Mucosa of rectum (tissue), 2 donors: ENCODE data around the gene ASH1L.
"Not testable (repeated sequence)": the region's sequence is repeated elsewhere in the genome, so short reads cannot be mapped to it uniquely, and the experiment has no call there.

Experiments
- H3K27ac ChIP-seq, 2 donors: one replicate each; pipeline ENCODE4 v1.7.0; 2013; ENCODE audit warnings: inconsistent platforms in 2 of 2, low read depth in 2 of 2, low read length in 2 of 2
- H3K27me3 ChIP-seq, 2 donors: one replicate each; pipeline ENCODE4 v1.7.0; 2013; ENCODE audit warnings: low read length in 2 of 2; ENCODE audit not compliant: control insufficient read depth in 2 of 2, insufficient read depth in 2 of 2
- H3K36me3 ChIP-seq, 2 donors: one replicate each; pipeline ENCODE4 v1.7.0; 2013; ENCODE audit warnings: low read length in 2 of 2; ENCODE audit not compliant: control insufficient read depth in 2 of 2, insufficient read depth in 2 of 2
- H3K4me1 ChIP-seq, 2 donors: one replicate each; pipeline ENCODE4 v1.7.0; 2013; ENCODE audit warnings: low read length in 2 of 2, mild to moderate bottlenecking in 1 of 2; ENCODE audit not compliant: control insufficient read depth in 2 of 2, insufficient read depth in 2 of 2
- H3K4me3 ChIP-seq, 2 donors: one replicate each; pipeline ENCODE4 v1.7.0; 2013; ENCODE audit warnings: low read length in 2 of 2
- H3K9ac ChIP-seq, 2 donors: one replicate each; pipeline ENCODE4 v1.7.0; 2013; ENCODE audit warnings: low read length in 2 of 2, low read depth in 1 of 2, mild to moderate bottlenecking in 1 of 2
- H3K9me3 ChIP-seq, 2 donors: one replicate each; pipeline ENCODE4 v1.7.0; 2013; ENCODE audit warnings: low read length in 2 of 2; ENCODE audit not compliant: control insufficient read depth in 2 of 2
- donor health status: healthy.
- donor health status: Normal muscosa, but diverticular disease.

The ASH1L gene

GRCh38 chr1:155454096-155454495 lies 108.5 kb downstream of the ASH1L start:
- H3K9ac ChIP-seq, result no peak overlapping the region
- no peak overlapping the region for H3K27ac ChIP-seq
- no peaks in the 10 kb centered on the region for H3K27me3 ChIP-seq
- no peaks in the 10 kb centered on the region for H3K4me1 ChIP-seq
- no peaks in the 10 kb centered on the region for H3K9me3 ChIP-seq
- H3K36me3 ChIP-seq, result peaks cover 11 to 21% of the 10 kb centered on the region in 2 donors
- no peak overlapping the region for H3K4me3 ChIP-seq

- peaks cover 11 to 22% of the 10 kb centered on the region in 2 donors for H3K36me3 ChIP-seq
Observed at GRCh38 chr1:155453141-155453540, 109.5 kb downstream of the ASH1L start.

GRCh38 chr1:155451199-155451598 lies 111.4 kb downstream of the ASH1L start:
- Histone ChIP-seq H3K27ac (no peak overlapping the region), H3K36me3 (peaks cover 3 to 19% of the 10 kb centered on the region in 2 donors), H3K4me1 (no peaks in the 10 kb centered on the region), H3K4me3 (no peak overlapping the region), H3K27me3 (no peaks in the 10 kb centered on the region), H3K9me3 (no peaks in the 10 kb centered on the region), H3K9ac (no peak overlapping the region)

More at GRCh38 chr1:155453141-155453540, 109.5 kb downstream of the ASH1L start:
- no peak overlapping the region for H3K9ac ChIP-seq
- no peaks in the 10 kb centered on the region for H3K4me1 ChIP-seq
- no peak overlapping the region for H3K4me3 ChIP-seq
- H3K27me3 ChIP-seq, result no peaks in the 10 kb centered on the region
- no peaks in the 10 kb centered on the region for H3K9me3 ChIP-seq
- no peak overlapping the region for H3K27ac ChIP-seq

- H3K9ac ChIP-seq, H3K27me3 ChIP-seq, H3K4me1 ChIP-seq, H3K4me3 ChIP-seq, H3K9me3 ChIP-seq, H3K27ac ChIP-seq: not testable (repeated sequence)
- peaks cover 13 to 14% of the 10 kb centered on the region in 2 donors for H3K36me3 ChIP-seq
Observed at GRCh38 chr1:155442431-155442830, 120.2 kb downstream of the ASH1L start.

GRCh38 chr1:155437405-155437804 lies 125.2 kb downstream of the ASH1L start:
- no peaks in the 10 kb centered on the region for H3K9me3 ChIP-seq
- no peaks in the 10 kb centered on the region for H3K4me1 ChIP-seq
- no peaks in the 10 kb centered on the region for H3K27me3 ChIP-seq
- H3K27ac ChIP-seq, result no peak overlapping the region
- no peak overlapping the region for H3K4me3 ChIP-seq
- H3K36me3 ChIP-seq, result peaks cover 18 to 26% of the 10 kb centered on the region in 2 donors
- no peak overlapping the region for H3K9ac ChIP-seq

- H3K9me3 ChIP-seq, H3K27ac ChIP-seq, H3K4me3 ChIP-seq, H3K4me1 ChIP-seq, H3K27me3 ChIP-seq, H3K9ac ChIP-seq: not testable (repeated sequence)
- peaks cover 15 to 34% of the 10 kb centered on the region in 2 donors for H3K36me3 ChIP-seq
Observed at GRCh38 chr1:155433831-155434389, 128.7 kb downstream of the ASH1L start.

GRCh38 chr1:155433128-155433830 lies 129.3 kb downstream of the ASH1L start:
- H3K9me3 ChIP-seq, H3K9ac ChIP-seq: not testable (repeated sequence)
- peaks cover 9 to 28% of the 10 kb centered on the region in 2 donors for H3K36me3 ChIP-seq

GRCh38 chr1:155424091-155424490 lies 138.5 kb downstream of the ASH1L start:
- Histone ChIP-seq H3K36me3 (peaks cover 0 to 5% of the 10 kb centered on the region in 2 donors), H3K27ac (no peak overlapping the region), H3K9ac (no peak overlapping the region)

More at GRCh38 chr1:155433128-155433830, 129.3 kb downstream of the ASH1L start:
- H3K4me1 ChIP-seq, H3K27me3 ChIP-seq, H3K27ac ChIP-seq, H3K4me3 ChIP-seq: not testable (repeated sequence)

GRCh38 chr1:155420788-155421187 lies 141.8 kb downstream of the ASH1L start:
- Histone ChIP-seq H3K27me3 (no peaks in the 10 kb centered on the region), H3K36me3 (peaks cover 0 to 2% of the 10 kb centered on the region in 2 donors), H3K27ac (no peak overlapping the region), H3K4me1 (no peaks in the 10 kb centered on the region), H3K4me3 (no peak overlapping the region), H3K9me3 (no peaks in the 10 kb centered on the region), H3K9ac (no peak overlapping the region)

More at GRCh38 chr1:155424091-155424490, 138.5 kb downstream of the ASH1L start:
- Histone ChIP-seq H3K27me3 (no peaks in the 10 kb centered on the region), H3K9me3 (no peaks in the 10 kb centered on the region), H3K4me1 (no peaks in the 10 kb centered on the region), H3K4me3 (no peak overlapping the region)

GRCh38 chr1:155411840-155412239 lies 150.8 kb downstream of the ASH1L start:
- H3K36me3 ChIP-seq, result peaks cover 12 to 21% of the 10 kb centered on the region in 2 donors
- H3K27me3 ChIP-seq, H3K9me3 ChIP-seq, H3K4me1 ChIP-seq, H3K27ac ChIP-seq, H3K9ac ChIP-seq, H3K4me3 ChIP-seq: not testable (repeated sequence)
